Measurements from ENCODE around the gene HUS1. TPM values are rescaled to one million over a fixed set of nuclear protein-coding genes. Genes with fewer than 3 reads are reported as not detected.

HUS1 gene
- total and polyA plus RNA-seq, 2 of the 13 experiments (the other 11 are each of a cell fraction or from before 2014, with no cell fraction given), result 14.8 to 16.9 TPM

GRCh38 chr7:47979145-47979831 is at the start of gene HUS1 (continued):
- TF ChIP-seq SRSF9 (IDR thresholded peaks at IDR 0.05; ENCODE audit: borderline replicate concordance, insufficient read depth, low read depth, low read length, poor library complexity, severe bottlenecking) (no peak), ZNF180 (CRISPR knock-in tag; IDR thresholded peaks at IDR 0.05; ENCODE audit: borderline replicate concordance, low read depth) (no peak), ZNF879 (CRISPR knock-in tag; IDR thresholded peaks at IDR 0.05) (peak; percentile 64; the same call in 1 of the 2 replicates), ZFP36L2 (CRISPR knock-in tag; IDR thresholded peaks at IDR 0.05) (no peak), ZNF83 (CRISPR knock-in tag; IDR thresholded peaks at IDR 0.05; ENCODE audit: borderline replicate concordance) (no peak), THAP7 (CRISPR knock-in tag; IDR thresholded peaks at IDR 0.05) (peak; percentile 94), KLF15 (CRISPR knock-in tag; IDR thresholded peaks at IDR 0.05; ENCODE audit: borderline replicate concordance) (peak; percentile 92; the same call in 1 of the 2 replicates), KAT2B (IDR thresholded peaks at IDR 0.05; ENCODE audit: borderline replicate concordance, low read depth, low read length) (no peak), MAFG (CRISPR knock-in tag; IDR thresholded peaks at IDR 0.05) (no peak), DMTF1 (CRISPR knock-in tag; IDR thresholded peaks at IDR 0.05) (no peak), ZNF670 (CRISPR knock-in tag; IDR thresholded peaks at IDR 0.05; ENCODE audit: borderline replicate concordance) (peak; percentile 95), ZFP1 (CRISPR knock-in tag; IDR thresholded peaks at IDR 0.05) (peak; percentile 73; the same call in 1 of the 2 replicates), ZNF766 (CRISPR knock-in tag; IDR thresholded peaks at IDR 0.05; ENCODE audit: borderline replicate concordance) (peak; percentile 87; the same call in 1 of the 2 replicates), SP1 (IDR thresholded peaks at IDR 0.05) (no peak), SP1 (CRISPR knock-in tag; IDR thresholded peaks at IDR 0.05) (peak; percentile 97), EP300 (IDR thresholded peaks at IDR 0.05; ENCODE audit: low read depth in 2 of 2, low read length in 2 of 2) (peak in 1 of 2 experiments; percentile 42; a peak in 2 of 4 replicates), EP300 (CRISPR knock-in tag; IDR thresholded peaks at IDR 0.05; ENCODE audit: borderline replicate concordance) (peak; percentile 60), ZSCAN22 (CRISPR knock-in tag; IDR thresholded peaks at IDR 0.05) (no peak), ISL2 (CRISPR knock-in tag; IDR thresholded peaks at IDR 0.05) (peak; percentile 70; the same call in 1 of the 2 replicates), PTBP1 (IDR thresholded peaks at IDR 0.05; ENCODE audit: low read depth, low read length, poor library complexity, severe bottlenecking) (peak; percentile 78), SYNCRIP (IDR thresholded peaks at IDR 0.05; ENCODE audit: insufficient read depth, low read depth, low read length) (no peak), ZNF746 (CRISPR knock-in tag; IDR thresholded peaks at IDR 0.05) (peak; percentile 65; the same call in 1 of the 2 replicates), ZC3H4 (CRISPR knock-in tag; IDR thresholded peaks at IDR 0.05; ENCODE audit: borderline replicate concordance) (no peak), TOE1 (CRISPR knock-in tag; IDR thresholded peaks at IDR 0.05) (peak; percentile 69; the same call in 1 of the 2 replicates), JUN (CRISPR knock-in tag; IDR thresholded peaks at IDR 0.05) (no peak; the same call in 1 of the 2 replicates), FOXP4 (CRISPR knock-in tag; IDR thresholded peaks at IDR 0.05) (peak; percentile 64), FOXK1 (CRISPR knock-in tag; IDR thresholded peaks at IDR 0.05; ENCODE audit: borderline replicate concordance, low read depth) (peak; percentile 88)
